Activated CD4-positive, alpha-beta T cell treated with anti-CD3 and anti-CD28 coated beads, Interleukin-2, amount 50 U/mL, for 48 hours (primary cell): ENCODE measurements around the gene KRTAP10-8.
A peak's percentile ranks its signal among the peaks of the same experiment; 100 is the strongest.
"Not testable (repeated sequence)": the region's sequence is repeated elsewhere in the genome, so short reads cannot be mapped to it uniquely, and the experiment has no call there.

Experiments used
- DNase-seq, 2 experiments: peaks; one replicate each; pipeline ENCODE4 v3.0.0-alpha.2; 2020

The KRTAP10-8 gene

GRCh38 chr21:44618909-44619308, 7.0 kb downstream of the KRTAP10-8 start:
- DNase-seq, result peak; percentile 37 to 50

GRCh38 chr21:44619886-44620285, 8.0 kb downstream of the KRTAP10-8 start:
- no peak for DNase-seq

GRCh38 chr21:44623575-44623974, 11.7 kb downstream of the KRTAP10-8 start:
- no peak for DNase-seq

- no peak for DNase-seq
Observed at GRCh38 chr21:44625756-44626155, 13.9 kb downstream of the KRTAP10-8 start.

- DNase-seq, result no peak
Observed at GRCh38 chr21:44626262-44626661, 14.4 kb downstream of the KRTAP10-8 start.

GRCh38 chr21:44626673-44627143, 14.8 kb downstream of the KRTAP10-8 start, which contains the start of gene KRTAP10-9:
Gene KRTAP10-9 (plus strand): TSS chr21:44627093. CDS start chr21:44627172, 79 bp downstream.
- DNase-seq, result no peak

GRCh38 chr21:44627181-44627822, 15.4 kb downstream of the KRTAP10-8 start:
- not testable (repeated sequence) for DNase-seq

GRCh38 chr21:44627831-44628233, 16.0 kb downstream of the KRTAP10-8 start:
- not testable (repeated sequence) for DNase-seq

- no peak for DNase-seq
Observed at GRCh38 chr21:44628707-44629391, 17.0 kb downstream of the KRTAP10-8 start.

- DNase-seq, result no peak
Observed at GRCh38 chr21:44630440-44630839, 18.6 kb downstream of the KRTAP10-8 start.

- no peak for DNase-seq
Observed at GRCh38 chr21:44632067-44632466, 20.2 kb downstream of the KRTAP10-8 start.

- no peak for DNase-seq
Observed at GRCh38 chr21:44636209-44637017, 24.5 kb downstream of the KRTAP10-8 start.

- DNase-seq, result no peak
Observed at GRCh38 chr21:44637018-44637850, 25.4 kb downstream of the KRTAP10-8 start, which contains the start of gene KRTAP10-10. Gene KRTAP10-10 (plus strand): TSS chr21:44637356. CDS start chr21:44637418, 62 bp downstream.

- not testable (repeated sequence) for DNase-seq
Observed at GRCh38 chr21:44637851-44638348, 26.0 kb downstream of the KRTAP10-8 start.

- not testable (repeated sequence) for DNase-seq
Observed at GRCh38 chr21:44638506-44639330, 26.8 kb downstream of the KRTAP10-8 start.

- no peak for DNase-seq
Observed at GRCh38 chr21:44639331-44639655, 27.4 kb downstream of the KRTAP10-8 start.

GRCh38 chr21:44640761-44641160, 28.9 kb downstream of the KRTAP10-8 start:
- no peak for DNase-seq

GRCh38 chr21:44643741-44644310, 31.9 kb downstream of the KRTAP10-8 start:
- DNase-seq, result no peak

GRCh38 chr21:44644878-44645277, 33.0 kb downstream of the KRTAP10-8 start:
- no peak for DNase-seq

- not testable (repeated sequence) for DNase-seq
Observed at GRCh38 chr21:44646366-44647221, 34.7 kb downstream of the KRTAP10-8 start, which contains the start of gene KRTAP10-11. Gene KRTAP10-11 (plus strand): TSS chr21:44646414. CDS start chr21:44646459, 45 bp downstream.
